GM19438 (cell line): ENCODE results near the gene CAPN3.
A peak's percentile ranks its signal among the peaks of the same experiment; 100 is the strongest.

Source experiments
- ATAC-seq: cut with Tn5 transposase; IDR thresholded peaks from one replicate; pipeline ENCODE4 v1.9.1; 2021; ENCODE audit warnings: low read depth; ENCODE audit not compliant: unreplicated experiment

CAPN3 gene

DNA sequence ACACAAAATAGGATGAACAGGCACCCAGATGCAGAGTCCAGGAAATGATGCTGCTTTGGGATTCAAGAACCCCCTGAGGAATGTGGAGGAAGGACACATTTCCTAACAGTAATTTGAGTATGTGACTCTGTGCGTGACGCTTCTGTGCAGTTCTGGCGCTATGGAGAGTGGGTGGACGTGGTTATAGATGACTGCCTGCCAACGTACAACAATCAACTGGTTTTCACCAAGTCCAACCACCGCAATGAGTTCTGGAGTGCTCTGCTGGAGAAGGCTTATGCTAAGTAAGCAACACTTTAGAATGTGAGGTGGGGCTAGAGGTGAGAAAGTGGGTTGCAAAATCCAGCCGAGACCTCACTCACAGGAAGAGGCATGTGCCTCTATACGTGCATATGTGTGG, 28.3 kb downstream of the CAPN3 start:
- no peak for ATAC-seq

- ATAC-seq, result no peak
Measured at GRCh38 chr15:42392309-42393024, 33.2 kb downstream of the CAPN3 start.

GRCh38 chr15:42394106-42394505, 34.8 kb downstream of the CAPN3 start:
- ATAC-seq, result no peak

- ATAC-seq, result no peak
Measured at GRCh38 chr15:42395838-42396237, 36.5 kb downstream of the CAPN3 start.

GRCh38 chr15:42401544-42402454, 42.5 kb downstream of the CAPN3 start:
- ATAC-seq, result peak; percentile 64

GRCh38 chr15:42402455-42403205, 43.3 kb downstream of the CAPN3 start:
- no peak for ATAC-seq

- ATAC-seq, result no peak
Measured at GRCh38 chr15:42403389-42403788, 44.1 kb downstream of the CAPN3 start.

- no peak for ATAC-seq
Measured at GRCh38 chr15:42404461-42405235, 45.3 kb downstream of the CAPN3 start.

DNA sequence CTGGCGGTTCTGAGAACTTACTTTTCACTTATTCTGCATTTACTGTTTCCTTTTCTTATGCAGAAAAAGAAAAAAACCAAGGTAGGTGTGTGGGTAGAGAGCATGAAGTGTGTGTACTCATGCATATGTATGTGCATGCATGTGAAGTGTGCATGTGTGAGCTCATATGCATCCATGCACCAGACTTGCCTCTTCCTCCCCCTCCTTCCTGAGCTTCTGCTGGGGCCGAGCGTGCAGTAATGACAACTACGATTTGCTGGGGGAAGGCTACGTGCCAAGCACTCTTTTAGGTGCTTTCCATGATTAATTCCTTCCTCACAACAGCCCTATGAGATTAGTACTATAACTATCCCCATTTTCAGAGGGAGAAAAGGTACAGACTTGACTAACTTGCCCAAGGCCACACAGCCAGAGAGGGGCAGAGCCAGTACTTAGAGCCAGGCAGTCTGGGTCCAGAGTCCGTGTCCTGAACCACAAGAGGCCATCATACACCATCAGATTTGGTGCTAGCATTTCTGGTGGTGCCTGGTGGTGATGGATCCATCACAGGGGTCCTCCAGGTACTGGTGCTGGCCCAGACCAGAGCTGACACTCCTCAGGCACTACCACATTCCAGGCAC, 46.7 kb downstream of the CAPN3 start:
- no peak for ATAC-seq

GRCh38 chr15:42408178-42408577, 48.9 kb downstream of the CAPN3 start:
- no peak for ATAC-seq

GRCh38 chr15:42409011-42409410, 49.7 kb downstream of the CAPN3 start:
- no peak for ATAC-seq

DNA sequence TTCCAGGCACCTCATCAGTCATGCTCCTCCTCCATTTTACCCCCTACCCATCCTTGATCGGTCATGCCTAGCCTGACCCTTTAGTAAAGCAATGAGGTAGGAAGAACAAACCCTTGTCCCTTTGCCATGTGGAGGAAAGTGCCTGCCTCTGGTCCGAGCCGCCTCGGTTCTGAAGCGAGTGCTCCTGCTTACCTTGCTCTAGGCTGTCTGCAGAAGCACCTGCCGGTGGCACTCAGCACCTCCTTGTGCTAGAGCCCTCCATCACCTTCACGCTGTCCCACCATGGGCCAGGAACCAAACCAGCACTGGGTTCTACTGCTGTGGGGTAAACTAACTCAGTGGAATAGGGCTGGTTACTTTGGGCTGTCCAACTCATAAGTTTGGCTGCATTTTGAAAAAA, 52.6 kb downstream of the CAPN3 start:
- ATAC-seq, result no peak

DNA sequence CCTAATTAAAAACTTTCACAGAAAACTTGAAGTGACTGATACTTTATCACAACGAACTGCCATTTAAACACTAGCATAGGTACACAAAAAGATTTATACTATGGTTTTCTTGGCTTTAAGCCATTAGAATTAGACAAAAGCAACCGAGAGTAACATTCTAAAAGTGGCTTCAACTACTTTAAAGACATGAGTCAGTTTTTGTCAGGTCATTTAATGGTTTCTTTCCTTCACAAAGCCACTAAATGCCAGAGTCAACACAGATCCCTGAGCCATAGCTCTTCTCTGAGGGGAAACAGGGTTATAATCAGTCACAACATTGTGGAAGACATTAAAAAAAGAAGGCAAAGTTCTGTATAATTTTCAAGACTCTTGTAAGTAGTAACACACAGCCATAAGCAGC, 54.6 kb downstream of the CAPN3 start:
- ATAC-seq, result no peak

- no peak for ATAC-seq
Measured at GRCh38 chr15:42419369-42419768, 60.1 kb downstream of the CAPN3 start.

DNA sequence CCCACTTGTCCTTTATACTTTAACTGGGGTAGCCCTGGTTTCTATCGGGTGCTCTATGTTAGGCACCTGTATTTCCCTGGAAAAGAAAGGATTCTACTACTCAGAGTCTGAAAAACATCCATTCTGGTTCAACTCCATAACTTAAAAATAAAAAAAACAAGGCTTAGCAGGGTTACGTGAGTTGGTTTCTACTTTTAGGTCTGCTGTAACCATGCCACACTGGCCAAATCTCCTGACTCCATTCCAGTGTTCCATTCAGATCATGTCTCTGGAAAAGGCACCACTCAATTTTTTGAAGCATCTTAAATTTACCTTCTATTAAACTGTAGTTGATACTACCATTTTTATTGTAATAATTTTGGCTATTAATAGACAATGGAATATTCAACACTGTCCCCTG, 62.1 kb downstream of the CAPN3 start:
- ATAC-seq, result no peak

- no peak for ATAC-seq
Measured at GRCh38 chr15:42427429-42428223, 68.3 kb downstream of the CAPN3 start.

DNA sequence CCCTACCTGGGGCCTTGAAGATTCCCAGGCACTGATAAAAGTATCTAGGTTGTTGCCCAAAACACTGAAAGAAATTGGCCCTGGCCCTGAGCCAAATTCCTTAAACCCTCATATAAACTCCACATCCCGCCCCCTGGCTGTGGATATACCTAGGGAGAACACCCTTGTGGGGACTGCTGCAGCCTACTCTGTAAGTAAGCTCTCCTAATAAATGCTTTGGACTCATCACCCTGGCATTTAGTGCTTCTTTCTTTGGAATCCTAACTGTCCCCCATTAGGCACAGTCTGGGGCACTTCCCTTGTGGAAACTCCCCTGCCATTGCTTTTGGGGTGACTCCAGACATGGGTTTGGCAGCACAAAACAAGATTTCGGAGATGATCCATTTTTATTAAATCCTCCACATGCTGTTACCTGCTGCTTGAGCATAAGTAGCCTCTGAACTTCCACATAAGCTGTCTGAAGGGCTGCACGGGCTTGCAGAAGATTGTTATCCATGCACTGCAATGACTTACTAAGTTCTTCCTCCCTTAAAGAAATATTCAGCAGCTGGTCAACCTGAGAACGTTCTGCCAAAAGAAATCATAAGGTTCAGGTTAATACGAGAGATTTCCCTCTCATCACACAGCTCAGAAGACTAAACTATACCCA, 85.2 kb downstream of the CAPN3 start:
- no peak for ATAC-seq

DNA sequence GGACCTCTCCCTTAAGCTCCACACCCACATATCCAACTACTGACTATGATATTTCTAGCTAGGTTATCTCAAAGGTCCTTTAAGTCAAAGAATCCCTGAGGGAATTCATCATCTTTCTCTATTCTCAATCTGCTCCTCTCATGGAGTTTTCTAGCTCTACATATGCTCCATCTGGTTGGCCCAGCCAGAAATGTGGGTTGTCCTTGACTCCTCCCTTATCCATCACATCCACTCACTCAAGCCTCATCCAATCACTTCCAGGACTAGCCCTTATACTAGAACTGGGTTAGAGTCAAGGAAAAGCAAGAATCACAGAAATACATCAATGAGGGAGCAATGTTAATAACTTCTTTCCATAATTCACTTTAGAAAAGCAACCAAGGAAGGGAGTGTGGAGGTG, 86.2 kb downstream of the CAPN3 start:
- ATAC-seq, result no peak

GRCh38 chr15:42447599-42447998, 88.3 kb downstream of the CAPN3 start:
- no peak for ATAC-seq
